ENCODE data around the gene KCNJ2.

DNA sequence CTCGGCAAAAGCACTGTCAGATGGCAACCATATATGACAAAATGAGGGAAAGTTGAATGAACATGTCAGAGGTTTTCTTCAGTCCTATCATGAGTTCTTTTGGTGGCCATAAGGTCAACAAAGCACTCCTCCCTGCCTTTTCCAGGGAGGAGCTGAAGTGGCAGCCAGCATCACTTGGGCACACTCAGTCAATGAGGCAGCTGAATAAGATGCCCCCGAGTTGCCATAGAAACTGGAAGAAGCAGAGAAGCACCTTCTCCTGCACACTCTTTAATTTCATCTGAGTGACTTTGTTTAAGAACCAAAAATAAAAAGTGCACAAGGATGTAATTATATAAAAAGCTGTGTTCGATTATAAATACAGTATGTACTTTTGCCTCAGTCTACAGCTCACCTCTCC is 16.0 kb downstream of the KCNJ2 start:
- TF ChIP-seq ZNF274 (IDR thresholded peaks at IDR 0.05; ENCODE audit: low read depth, low read length) (no peak), CTCF (IDR thresholded peaks at IDR 0.05 in 2 of 3, conservative IDR thresholded peaks at IDR 0.05 in 1 of 3; ENCODE audit: borderline replicate concordance in 1 of 3, insufficient read depth in 1 of 3, low read depth in 2 of 3, low read length in 2 of 3) (no peak), ATF3 (IDR thresholded peaks at IDR 0.05) (no peak), POLR2A (IDR thresholded peaks at IDR 0.05; ENCODE audit: borderline replicate concordance, extremely low read depth, insufficient read depth, insufficient read length) (no peak), EZH2phosphoT487 (IDR thresholded peaks at IDR 0.05; ENCODE audit: borderline replicate concordance) (no peak), POLR2AphosphoS5 (IDR thresholded peaks at IDR 0.05; ENCODE audit: low read depth, low read length) (no peak), REST (IDR thresholded peaks at IDR 0.05; ENCODE audit: low read depth) (no peak), SIN3A (IDR thresholded peaks at IDR 0.05; ENCODE audit: low read depth) (no peak), JUND (IDR thresholded peaks at IDR 0.05) (no peak)
- TF ChIP-seq, protein P1, sequence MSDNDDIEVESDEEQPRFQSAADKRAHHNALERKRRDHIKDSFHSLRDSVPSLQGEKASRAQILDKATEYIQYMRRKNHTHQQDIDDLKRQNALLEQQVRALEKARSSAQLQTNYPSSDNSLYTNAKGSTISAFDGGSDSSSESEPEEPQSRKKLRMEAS (IDR thresholded peaks at IDR 0.05), result no peak

Measured in HCT116 (cell line).